Common myeloid progenitor, CD34-positive (primary cell): ENCODE results near the gene HNRNPUL2.

Experiments used
- CTCF ChIA-PET: fragments of 350-600 bp; sonication (Branson Sonifier 250); formaldehyde crosslinking; loops from one replicate; lab custom pipeline; 2021; ENCODE audit warnings: antibody characterized with exemption; lab: Charles Lee
- POLR2A ChIA-PET: fragments of 350-600 bp; sonication (Branson Sonifier 250); formaldehyde crosslinking; loops from one replicate; lab custom pipeline; 2021; ENCODE audit warnings: antibody characterized with exemption; lab: Charles Lee
- DNase-seq, 3 donors: peaks; one replicate each; pipeline versions ENCODE4 v3.0.0 to v3.0.0-alpha.2; 2013
- H3K27ac ChIP-seq, 2 experiments: 1 replicate in 1 of 2; 2 replicates in 1 of 2; pipeline ENCODE4 v1.7.0; 2013; ENCODE audit warnings: inconsistent platforms in 2 of 2, low read length in 2 of 2, mild to moderate bottlenecking in 2 of 2, low read depth in 1 of 2, moderate library complexity in 1 of 2; ENCODE audit not compliant: severe bottlenecking in 2 of 2, insufficient read depth in 1 of 2, poor library complexity in 1 of 2
- H3K27me3 ChIP-seq, 5 experiments: replicated peaks in 2 of 5; 1 replicate in 3 of 5; 2 replicates in 2 of 5; pipeline versions ENCODE4 v1.6.1 to v1.7.0; 2013; ENCODE audit warnings: low read length in 4 of 5, mild to moderate bottlenecking in 2 of 5, moderate library complexity in 2 of 5, inconsistent platforms in 1 of 5; ENCODE audit not compliant: insufficient read depth in 5 of 5, control insufficient read depth in 4 of 5
- H3K36me3 ChIP-seq, 4 experiments: 1 replicate in 2 of 4; 2 replicates in 2 of 4; pipeline versions ENCODE4 v1.6.1 to v1.7.0; 2013; ENCODE audit warnings: low read length in 3 of 4, control low read depth in 1 of 4, mild to moderate bottlenecking in 1 of 4; ENCODE audit not compliant: control insufficient read depth in 4 of 4, insufficient read depth in 4 of 4
- H3K4me1 ChIP-seq, 4 experiments: 1 replicate in 3 of 4; 2 replicates in 1 of 4; pipeline versions ENCODE4 v1.6.1 to v1.7.1; 2013; ENCODE audit warnings: low read length in 3 of 4, mild to moderate bottlenecking in 3 of 4, control low read depth in 1 of 4, inconsistent platforms in 1 of 4, moderate library complexity in 1 of 4; ENCODE audit not compliant: control insufficient read depth in 4 of 4, insufficient read depth in 4 of 4; ENCODE audit errors: control extremely low read depth in 1 of 4
- H3K4me3 ChIP-seq, 7 experiments: 1 replicate in 4 of 7; 2 replicates in 3 of 7; pipeline versions ENCODE4 v1.5.1 to v1.7.0; 2013; ENCODE audit warnings: mild to moderate bottlenecking in 7 of 7, low read length in 6 of 7, moderate library complexity in 6 of 7, inconsistent platforms in 2 of 7, low read depth in 2 of 7, control low read depth in 1 of 7; ENCODE audit not compliant: insufficient read depth in 4 of 7, control insufficient read depth in 1 of 7; ENCODE audit errors: extremely low read depth in 1 of 7
- H3K9me3 ChIP-seq, 5 experiments: 1 replicate in 4 of 5; 2 replicates in 1 of 5; pipeline versions ENCODE4 v1.6.1 to v1.7.1; 2013; ENCODE audit warnings: low read length in 4 of 5, mild to moderate bottlenecking in 2 of 5, inconsistent platforms in 1 of 5, low read depth in 1 of 5, moderate library complexity in 1 of 5; ENCODE audit not compliant: control insufficient read depth in 4 of 5, insufficient read depth in 2 of 5; ENCODE audit errors: control extremely low read depth in 1 of 5
- WGBS: methylation state at CpG from one replicate; pipeline ENCODE4 v1.1.5; 2013; ENCODE audit not compliant: insufficient coverage; 5-methylcytosine and 5-hydroxymethylcytosine counted together

Gene HNRNPUL2

DNA sequence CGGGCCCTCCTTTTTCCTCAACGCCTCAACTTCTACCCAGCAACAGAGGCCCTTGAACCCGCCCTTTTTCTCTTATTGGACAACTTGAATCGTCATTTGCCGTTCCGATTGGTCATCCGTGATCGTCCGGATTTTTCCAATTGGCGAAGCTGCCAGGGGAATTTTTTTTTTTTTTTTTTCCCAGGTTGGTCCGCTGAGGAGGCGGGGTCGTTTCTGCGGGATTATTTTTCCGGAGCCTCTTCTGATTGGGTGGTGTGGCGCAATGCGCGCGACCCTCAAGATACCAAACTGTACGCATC, 564 bp upstream of the HNRNPUL2 start:
- Histone ChIP-seq H3K27ac (peak overlapping the region; percentile 84 to 95), H3K9me3 (no peaks in the 10 kb centered on the region), H3K4me1 (peaks cover 23 to 47% (median 41%) of the 10 kb centered on the region in 4 experiments), H3K36me3 (peaks cover 2 to 31% (median 13%) of the 10 kb centered on the region in 4 experiments), H3K4me3 (peak overlapping the region; percentile 83 to 100 (median 89)), H3K27me3 (no peaks in the 10 kb centered on the region)
- CTCF ChIA-PET = interaction anchor here (0.8 to 5.4 kb wide), 6 partner anchors 9 to 60 kb away, joined by 3 to 22 read pairs (median 3); partner anchors contain the start of genes TMEM179B and ZBTB3
- POLR2A ChIA-PET = interaction anchor here (0.6 to 3.8 kb wide), 19 partner anchors 15 to 331 kb away, joined by 3 to 22 read pairs (median 4); partner anchors contain the start of genes INTS5, LBHD1, NXF1 and POLR2G
- 0% methylated on average over 9 of the region's 20 CpGs for WGBS
- peak; percentile 98 for DNase-seq

DNA sequence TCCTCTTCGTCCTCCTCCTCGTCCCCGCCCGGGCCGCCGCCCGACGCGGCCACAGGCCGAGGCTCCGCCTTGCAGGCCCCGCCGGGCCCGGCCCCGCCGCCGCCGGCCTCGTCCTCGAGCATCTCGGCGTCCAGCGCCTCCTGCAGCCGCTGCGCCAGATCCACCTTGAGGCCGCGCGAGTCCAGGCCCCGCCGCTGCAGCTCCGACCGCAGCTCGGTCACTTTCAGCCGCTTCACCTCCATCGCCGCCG, 417 bp downstream of the HNRNPUL2 start:
- ChIA-PET CTCF (interaction anchor here (0.6 to 1.7 kb wide), 8 partner anchors 9 to 50 kb away, joined by 3 to 5 read pairs (median 3); partner anchors contain the start of gene ZBTB3), POLR2A (interaction anchor here (0.7 to 3.8 kb wide), 9 partner anchors 11 to 127 kb away, joined by 3 to 22 read pairs (median 6); partner anchors contain the start of genes STX5 and TMEM223)
- H3K27ac ChIP-seq = peak overlapping the region; percentile 69 to 95
- H3K36me3 ChIP-seq = peaks cover 7 to 41% (median 22%) of the 10 kb centered on the region in 4 experiments
- peaks cover 23 to 47% (median 41%) of the 10 kb centered on the region in 4 experiments for H3K4me1 ChIP-seq
- peak overlapping the region; percentile 83 to 100 (median 89) for H3K4me3 ChIP-seq
- no peak for DNase-seq
- WGBS = 0% methylated on average over 25 of the region's 37 CpGs
- H3K27me3 ChIP-seq = no peaks in the 10 kb centered on the region
- no peaks in the 10 kb centered on the region for H3K9me3 ChIP-seq

DNA sequence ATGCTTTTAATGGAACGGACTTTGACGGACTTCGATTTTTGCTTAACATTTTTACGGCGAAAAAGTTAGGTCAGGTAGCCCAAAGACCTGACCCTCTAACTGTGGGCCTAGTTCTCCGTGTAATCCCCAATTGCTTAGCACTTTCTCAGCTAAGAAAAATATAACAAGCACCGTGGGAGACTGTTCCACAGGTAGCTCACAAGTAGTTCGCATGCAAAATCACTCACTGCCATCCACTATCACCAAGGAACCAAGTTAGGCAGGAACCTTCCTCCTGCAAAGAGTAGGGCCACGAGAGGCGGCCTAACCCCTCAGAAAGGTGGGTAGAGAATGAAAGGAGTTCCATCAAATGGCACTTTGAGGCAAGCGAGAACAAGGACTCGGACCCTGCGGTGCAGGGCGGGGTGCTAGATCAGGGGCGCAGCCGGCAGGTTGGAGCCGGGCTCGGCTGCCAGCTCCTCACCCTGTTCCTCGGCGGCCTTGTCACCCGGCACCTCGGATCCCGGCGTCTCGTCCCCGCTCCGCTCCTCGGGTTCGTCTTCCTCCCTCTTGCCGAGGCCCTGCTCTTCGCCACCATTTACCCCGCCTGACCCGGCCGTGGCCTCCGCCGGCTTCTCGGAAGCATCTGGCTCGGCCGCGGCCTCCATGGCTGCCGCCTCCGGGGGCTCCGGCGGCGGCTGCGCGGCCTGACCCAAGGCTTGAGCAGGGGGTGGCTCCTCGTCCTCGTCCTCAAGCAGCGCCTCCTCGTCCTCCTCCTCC, 922 bp downstream of the HNRNPUL2 start:
- Histone ChIP-seq H3K4me1 (peaks cover 23 to 47% (median 41%) of the 10 kb centered on the region in 4 experiments), H3K36me3 (peaks cover 11 to 45% (median 27%) of the 10 kb centered on the region in 4 experiments), H3K27ac (peak overlapping the region; percentile 69 to 95), H3K4me3 (peak overlapping the region; percentile 83 to 100 (median 89)), H3K27me3 (no peaks in the 10 kb centered on the region), H3K9me3 (no peaks in the 10 kb centered on the region)
- no peak for DNase-seq
- CTCF ChIA-PET = interaction anchor here (0.6 to 1.7 kb wide), 11 partner anchors 9 to 124 kb away, joined by 3 to 5 read pairs (median 3); partner anchors contain the start of genes C11orf98 and CSKMT
- under 1% methylated on average over 49 of the region's 51 CpGs for WGBS
- POLR2A ChIA-PET = interaction anchor here (0.7 to 3.8 kb wide), 6 partner anchors 12 to 115 kb away, joined by 3 to 22 read pairs (median 8); partner anchors contain the start of genes C11orf98, CSKMT and STX5

- peak overlapping the region; percentile 69 to 95 for H3K27ac ChIP-seq
- POLR2A ChIA-PET = interaction anchor here (0.8 to 3.8 kb wide), 2 partner anchors 16 to 60 kb away, joined by 5 to 22 read pairs; partner anchors contain the start of genes C11orf98 and CSKMT
Measured at GRCh38 chr11:62725646-62726045, 1.6 kb downstream of the HNRNPUL2 start.

DNA sequence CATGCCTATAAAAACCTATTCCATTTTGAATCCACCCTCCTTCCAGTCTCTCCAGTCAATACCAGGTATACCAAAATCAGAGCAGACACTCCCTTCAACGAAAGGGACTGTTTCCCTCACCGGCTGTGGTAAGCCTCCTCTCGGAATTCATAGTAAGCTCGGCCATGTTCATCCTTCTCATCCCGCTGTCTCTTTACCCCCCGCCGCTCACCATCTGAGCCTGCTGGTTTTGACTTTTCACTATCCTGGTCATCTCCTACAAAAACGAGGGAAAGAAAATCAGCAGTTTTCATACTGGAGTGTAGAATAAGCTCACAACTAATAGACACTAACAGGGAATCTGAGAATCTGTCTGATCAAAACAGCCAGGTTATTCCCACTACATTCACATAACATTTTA, 3.1 kb downstream of the HNRNPUL2 start:
- Histone ChIP-seq H3K27me3 (no peaks in the 10 kb centered on the region), H3K36me3 (peaks cover 25 to 63% (median 45%) of the 10 kb centered on the region in 4 experiments), H3K27ac (peak overlapping the region in 1 of 2 experiments; percentile 26), H3K4me3 (peak overlapping the region in 2 of 7 experiments; percentile 83 to 100), H3K4me1 (peaks cover 19 to 33% (median 25%) of the 10 kb centered on the region in 4 experiments), H3K9me3 (no peaks in the 10 kb centered on the region)
- ChIA-PET CTCF (interaction anchor here (1.4 to 2.7 kb wide), 6 partner anchors 8 to 43 kb away, joined by 3 to 9 read pairs (median 8); no protein-coding TSS in a partner anchor), POLR2A (no interaction called here)
- DNase-seq = no peak
- 94% methylated on average over 8 of the region's 8 CpGs for WGBS

More at GRCh38 chr11:62725646-62726045, 1.6 kb downstream of the HNRNPUL2 start:
- H3K9me3 ChIP-seq = no peaks in the 10 kb centered on the region
- no peak for DNase-seq
- WGBS = 0% methylated on average over 7 of the region's 7 CpGs
- H3K4me1 ChIP-seq = peaks cover 23 to 44% (median 37%) of the 10 kb centered on the region in 4 experiments
- CTCF ChIA-PET = interaction anchor here (0.6 to 1.7 kb wide), 7 partner anchors 12 to 125 kb away, joined by 3 to 5 read pairs (median 3); partner anchors contain the start of genes C11orf98 and CSKMT
- H3K27me3 ChIP-seq = no peaks in the 10 kb centered on the region
- H3K36me3 ChIP-seq = peaks cover 17 to 48% (median 32%) of the 10 kb centered on the region in 4 experiments
- H3K4me3 ChIP-seq = peak overlapping the region in 6 of 7 experiments; percentile 83 to 100 (median 91)

GRCh38 chr11:62721994-62722393, 5.3 kb downstream of the HNRNPUL2 start:
- H3K27me3 ChIP-seq = no peaks in the 10 kb centered on the region
- H3K27ac ChIP-seq = no peak overlapping the region
- POLR2A ChIA-PET = no interaction called here
- peak; percentile 62 to 74 (median 70) for DNase-seq
- CTCF ChIA-PET = no interaction called here
- peaks cover 36 to 81% (median 64%) of the 10 kb centered on the region in 4 experiments for H3K36me3 ChIP-seq
- no peak overlapping the region for H3K4me3 ChIP-seq
- H3K4me1 ChIP-seq = peaks cover 16 to 24% (median 22%) of the 10 kb centered on the region in 4 experiments
- H3K9me3 ChIP-seq = no peaks in the 10 kb centered on the region
- 93% methylated on average over 7 of the region's 7 CpGs for WGBS
